HG02678 (cell line): ENCODE data around the gene SLC25A1.
"Not testable (repeated sequence)": the region's sequence is repeated elsewhere in the genome, so short reads cannot be mapped to it uniquely, and the experiment has no call there.

Source experiments
- ATAC-seq: cut with Tn5 transposase; IDR thresholded peaks from one replicate; pipeline ENCODE4 v1.9.1; 2021; ENCODE audit warnings: mild to moderate bottlenecking, moderate library complexity; ENCODE audit not compliant: unreplicated experiment

The SLC25A1 gene

GRCh38 chr22:19206287-19206686 is 27.8 kb upstream of the SLC25A1 start:
- ATAC-seq, result no peak

GRCh38 chr22:19204640-19205039 is 26.1 kb upstream of the SLC25A1 start:
- no peak for ATAC-seq

- ATAC-seq, result no peak
Measured at GRCh38 chr22:19203834-19204233, 25.3 kb upstream of the SLC25A1 start.

GRCh38 chr22:19202799-19203186 is 24.3 kb upstream of the SLC25A1 start:
- ATAC-seq, result not testable (repeated sequence)

- ATAC-seq, result no peak
Measured at GRCh38 chr22:19201869-19202798, 23.6 kb upstream of the SLC25A1 start.

- ATAC-seq, result no peak
Measured at GRCh38 chr22:19201130-19201868, 22.8 kb upstream of the SLC25A1 start.

- no peak for ATAC-seq
Measured at GRCh38 chr22:19199479-19199878, 20.9 kb upstream of the SLC25A1 start.

- ATAC-seq, result no peak
Measured at GRCh38 chr22:19197997-19198865, 19.7 kb upstream of the SLC25A1 start.

GRCh38 chr22:19196841-19197612 is 18.5 kb upstream of the SLC25A1 start:
- no peak for ATAC-seq

- ATAC-seq, result no peak
Measured at GRCh38 chr22:19195796-19196731, 17.5 kb upstream of the SLC25A1 start.

- ATAC-seq, result no peak
Measured at GRCh38 chr22:19194766-19195536, 16.4 kb upstream of the SLC25A1 start.

- no peak for ATAC-seq
Measured at GRCh38 chr22:19193879-19194278, 15.3 kb upstream of the SLC25A1 start.

- ATAC-seq, result no peak
Measured at GRCh38 chr22:19187716-19188563, 9.4 kb upstream of the SLC25A1 start.

GRCh38 chr22:19184276-19184997 is 5.9 kb upstream of the SLC25A1 start:
- no peak for ATAC-seq

- no peak for ATAC-seq
Measured at GRCh38 chr22:19183216-19183615, 4.7 kb upstream of the SLC25A1 start.

- no peak for ATAC-seq
Measured at GRCh38 chr22:19182472-19183157, 4.1 kb upstream of the SLC25A1 start.
